Activated T-helper 17 cell treated with anti-CD3 and anti-CD28 coated beads, Interleukin-2, amount 50 U/mL, for 72 hours (primary cell): Measurements from ENCODE around the gene MOV10L1. TPM values are rescaled to one million over a fixed set of nuclear protein-coding genes. Genes with fewer than 3 reads are reported as not detected.

Experiments used
- ATAC-seq: fragments of 150-1000 bp; cut with Tn5 transposase; replicated peaks from 2 replicates; pipeline ENCODE4 v1.10.0; 2021; ENCODE audit warnings: mild to moderate bottlenecking, moderate library complexity
- H3K27ac Mint-ChIP-seq: one replicate; pipeline ENCODE4 v1.8.0; 2022; ENCODE audit warnings: mixed read lengths
- H3K27me3 Mint-ChIP-seq: one replicate; pipeline ENCODE4 v1.8.0; 2022; ENCODE audit warnings: mixed read lengths
- H3K36me3 Mint-ChIP-seq: one replicate; pipeline ENCODE4 v1.8.0; 2022; ENCODE audit warnings: low read depth, mild to moderate bottlenecking, mixed read lengths
- H3K4me1 Mint-ChIP-seq: one replicate; pipeline ENCODE4 v1.8.0; 2022; ENCODE audit warnings: mixed read lengths
- H3K4me3 Mint-ChIP-seq: one replicate; pipeline ENCODE4 v1.8.0; 2022; ENCODE audit warnings: mild to moderate bottlenecking, mixed read lengths
- H3K9me3 Mint-ChIP-seq: one replicate; pipeline ENCODE4 v1.8.0; 2022; ENCODE audit warnings: mixed read lengths
- total RNA-seq, 2 donors: library from RNA; stranded (reverse); gene quantifications; one replicate each; pipeline ENCODE4 v1.2.3, GENCODE V29; 2022

MOV10L1 gene
- total RNA-seq, 2 donors from 2014 or later = not detected

DNA sequence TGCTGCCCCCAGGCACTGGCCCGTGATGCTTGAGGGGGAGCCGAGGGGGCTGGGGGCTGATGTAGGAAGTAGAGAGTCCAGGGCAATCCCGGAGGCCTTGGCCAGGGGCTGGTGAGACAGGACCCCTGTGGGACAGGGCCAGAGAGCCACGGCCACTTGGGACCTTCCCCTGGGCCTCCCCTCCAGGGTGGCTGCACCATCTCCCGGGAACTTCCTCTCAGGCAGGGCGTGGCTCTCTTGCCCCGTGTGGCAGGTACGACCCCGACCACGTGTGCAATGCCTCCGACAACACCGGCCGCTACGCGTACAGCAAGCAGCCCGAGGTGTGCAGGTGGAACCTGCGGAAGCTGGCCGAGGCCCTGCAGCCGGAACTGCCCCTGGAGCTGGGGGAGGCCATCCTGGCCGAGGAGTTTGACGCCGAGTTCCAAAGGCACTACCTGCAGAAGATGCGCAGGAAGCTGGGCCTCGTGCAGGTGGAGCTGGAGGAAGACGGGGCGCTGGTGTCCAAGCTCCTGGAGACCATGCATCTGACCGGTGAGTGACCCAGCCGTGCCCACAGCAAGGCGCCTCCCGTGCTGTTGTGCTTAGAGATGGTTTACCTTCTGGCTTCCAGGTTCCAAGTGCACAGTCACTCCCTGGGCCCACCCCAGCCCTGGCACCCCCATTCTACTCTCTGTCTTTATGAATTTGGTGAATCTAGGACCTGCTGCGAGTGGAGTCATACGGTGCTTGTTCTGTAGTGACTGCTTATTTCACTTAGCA, 120.8 kb downstream of the MOV10L1 start:
- ATAC-seq = no peak
- Mint-ChIP-seq H3K27me3 (no peaks in the 10 kb centered on the region), H3K4me3 (no peak overlapping the region), H3K9me3 (no peaks in the 10 kb centered on the region), H3K27ac (no peak overlapping the region), H3K36me3 (peaks cover 60% of the 10 kb centered on the region), H3K4me1 (peaks cover 16% of the 10 kb centered on the region)

DNA sequence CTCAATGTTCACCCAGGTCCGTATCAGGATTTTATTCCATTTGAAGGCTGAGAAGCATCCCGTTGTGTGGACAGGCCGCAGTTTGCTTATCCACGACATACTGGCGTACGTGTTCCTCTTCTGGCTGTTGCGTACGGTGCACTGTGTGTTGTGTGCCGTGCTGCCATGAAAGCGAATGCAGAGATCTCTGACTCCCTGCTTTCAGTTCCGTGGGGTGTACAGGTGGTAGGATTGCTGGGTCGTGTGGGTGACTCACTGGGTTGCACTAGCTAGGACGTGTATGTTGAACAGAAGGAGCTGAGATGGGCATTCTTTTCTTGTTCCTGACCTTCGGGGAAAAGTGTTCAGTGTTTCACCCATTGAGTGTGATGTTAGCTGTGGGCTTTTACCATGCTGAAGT, 121.3 kb downstream of the MOV10L1 start:
- ATAC-seq = no peak
- no peak overlapping the region for H3K4me3 Mint-ChIP-seq
- no peak overlapping the region for H3K27ac Mint-ChIP-seq
- H3K36me3 Mint-ChIP-seq = peaks cover 65% of the 10 kb centered on the region
- H3K9me3 Mint-ChIP-seq = no peaks in the 10 kb centered on the region
- H3K4me1 Mint-ChIP-seq = peaks cover 16% of the 10 kb centered on the region
- no peaks in the 10 kb centered on the region for H3K27me3 Mint-ChIP-seq

Other genes starting within 250 kb of the MOV10L1 start
- 10 to 100 TPM; 27.1 to 28.5 TPM for gene ZBED4, start 236.2 kb upstream of the MOV10L1 start, total RNA-seq
- 10 to 100 TPM; 19.5 to 21.9 TPM for gene ALG12, start 171.6 kb upstream of the MOV10L1 start, total RNA-seq
- 10 to 100 TPM; 22.7 to 38.6 TPM for gene CRELD2, start 171.4 kb upstream of the MOV10L1 start, total RNA-seq
- gene PIM3, start 129.2 kb upstream of the MOV10L1 start, total RNA-seq = 100 to 1,000 TPM in 1 of 2 donors, 10 to 100 TPM in 1; 94.8 to 235 TPM
- under 1 TPM; 0.09 to 0.42 TPM for gene IL17REL, start 77.2 kb upstream of the MOV10L1 start, total RNA-seq
- gene TTLL8, start 31.7 kb upstream of the MOV10L1 start, total RNA-seq = not detected
- under 1 TPM in 1 of 2 donors, not detected in 1; 0.13 TPM for gene MLC1, start 4.6 kb upstream of the MOV10L1 start, total RNA-seq
- 10 to 100 TPM in 1 of 2 donors, 1 to 10 TPM in 1; 2.5 to 16.6 TPM for gene PANX2, start 80.7 kb downstream of the MOV10L1 start, total RNA-seq
- 100 to 1,000 TPM in 1 of 2 donors, 10 to 100 TPM in 1; 70.1 to 116 TPM for gene TRABD, start 95.9 kb downstream of the MOV10L1 start, total RNA-seq
- 10 to 100 TPM; 16.5 to 26.7 TPM for gene SELENOO, start 111.0 kb downstream of the MOV10L1 start, total RNA-seq
- 10 to 100 TPM; 44.5 to 51.1 TPM for gene TUBGCP6, start 155.0 kb downstream of the MOV10L1 start, total RNA-seq
- 10 to 100 TPM; 66.4 to 67.5 TPM for gene HDAC10, start 161.3 kb downstream of the MOV10L1 start, total RNA-seq
- gene MAPK12, start 171.7 kb downstream of the MOV10L1 start, total RNA-seq = 10 to 100 TPM in 1 of 2 donors, 1 to 10 TPM in 1; 5.0 to 14.8 TPM
- 10 to 100 TPM; 20.9 to 21.7 TPM for gene MAPK11, start 180.4 kb downstream of the MOV10L1 start, total RNA-seq
- gene PLXNB2, start 217.6 kb downstream of the MOV10L1 start, total RNA-seq = 10 to 100 TPM; 29.1 to 30.4 TPM
- 1 to 10 TPM; 3.2 to 6.5 TPM for gene DENND6B, start 237.0 kb downstream of the MOV10L1 start, total RNA-seq